Activated CD4-positive, alpha-beta T cell treated with anti-CD3 and anti-CD28 coated beads, Interleukin-10, Interleukin-2, amounts not matched to agents 100 ng/mL and 50 ng/mL, durations not matched to agents 16 hours and 8 hours (primary cell): ENCODE data around the gene ACHE.
"Not testable (repeated sequence)": the region's sequence is repeated elsewhere in the genome, so short reads cannot be mapped to it uniquely, and the experiment has no call there.

Experiments
- DNase-seq: peaks from one replicate; pipeline ENCODE4 v3.0.0-alpha.2; 2020

Gene ACHE

DNA sequence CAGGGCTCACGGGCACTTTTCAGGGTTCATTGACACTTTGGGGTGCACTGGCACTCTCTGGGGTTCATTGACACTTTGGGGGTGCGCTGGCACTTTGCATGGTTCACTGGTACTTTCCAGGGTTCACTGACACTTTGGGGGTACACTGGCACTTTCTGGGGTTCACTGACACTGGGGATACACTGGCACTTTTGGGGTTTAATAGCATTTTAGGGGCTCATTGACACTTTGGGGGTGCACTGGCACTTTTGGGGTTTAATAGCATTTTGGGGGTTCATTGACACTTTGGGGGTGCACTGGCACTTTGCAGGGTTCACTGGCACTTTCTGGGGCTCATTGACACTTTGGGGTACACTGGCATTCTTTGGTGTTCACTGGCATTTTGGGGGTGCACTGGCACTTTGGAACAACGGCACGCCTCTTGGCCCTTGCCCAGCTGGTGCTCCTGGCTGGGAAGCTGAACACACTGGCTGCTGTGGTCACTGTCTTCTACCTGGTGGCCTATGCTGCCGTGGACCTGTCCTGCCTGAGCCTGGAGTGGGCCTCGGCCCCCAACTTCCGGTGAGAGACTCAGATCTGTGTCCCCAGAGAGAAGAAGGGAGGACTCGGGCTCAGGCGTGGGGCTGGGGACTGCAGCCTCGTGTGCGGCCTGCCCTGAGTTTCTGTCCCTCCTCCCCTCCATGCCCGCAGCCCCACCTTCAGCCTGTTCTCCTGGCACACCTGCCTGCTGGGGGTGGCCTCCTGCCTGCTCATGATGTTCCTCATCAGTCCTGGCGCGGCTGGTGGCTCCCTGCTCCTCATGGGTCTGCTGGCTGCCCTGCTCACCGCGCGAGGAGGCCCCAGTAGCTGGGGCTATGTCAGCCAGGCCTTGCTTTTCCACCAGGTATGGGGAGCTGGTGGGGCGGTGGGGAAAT, 34.7 kb downstream of the ACHE start:
- DNase-seq, result no peak

DNA sequence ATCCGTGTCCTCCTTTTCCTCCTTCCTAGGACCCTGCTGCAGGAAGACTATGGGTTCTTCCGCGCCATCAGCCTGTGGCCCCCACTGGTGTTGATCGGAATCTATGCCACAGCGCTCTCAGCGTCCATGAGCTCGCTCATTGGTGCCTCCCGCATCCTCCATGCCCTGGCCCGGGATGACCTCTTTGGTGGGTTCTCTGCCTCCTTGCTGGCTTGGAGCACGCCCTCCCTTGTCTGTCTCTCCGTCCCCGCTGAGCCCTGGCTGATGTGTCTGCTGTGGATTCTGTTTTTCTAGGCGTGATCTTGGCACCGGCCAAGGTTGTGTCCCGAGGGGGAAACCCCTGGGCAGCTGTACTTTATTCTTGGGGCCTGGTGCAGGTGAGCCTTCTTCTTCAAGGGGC, 35.8 kb downstream of the ACHE start:
- DNase-seq, result no peak

DNA sequence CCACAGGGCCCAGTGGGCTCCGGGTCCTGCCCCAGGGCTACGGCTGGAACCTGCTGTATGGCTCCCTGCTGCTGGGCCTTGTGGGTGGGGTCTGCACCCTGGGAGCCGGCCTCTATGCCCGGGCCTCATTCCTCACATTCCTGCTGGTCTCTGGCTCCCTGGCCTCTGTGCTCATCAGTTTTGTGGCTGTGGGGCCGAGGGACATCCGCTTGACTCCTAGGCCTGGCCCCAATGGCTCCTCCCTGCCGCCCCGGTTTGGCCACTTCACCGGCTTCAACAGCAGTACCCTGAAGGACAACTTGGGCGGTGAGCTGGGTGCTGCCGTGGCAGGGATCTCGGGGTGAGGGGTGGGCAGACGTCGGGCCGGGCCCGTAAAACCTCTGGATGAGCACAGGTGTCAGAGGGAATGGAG, 38.8 kb downstream of the ACHE start:
- no peak for DNase-seq

DNA sequence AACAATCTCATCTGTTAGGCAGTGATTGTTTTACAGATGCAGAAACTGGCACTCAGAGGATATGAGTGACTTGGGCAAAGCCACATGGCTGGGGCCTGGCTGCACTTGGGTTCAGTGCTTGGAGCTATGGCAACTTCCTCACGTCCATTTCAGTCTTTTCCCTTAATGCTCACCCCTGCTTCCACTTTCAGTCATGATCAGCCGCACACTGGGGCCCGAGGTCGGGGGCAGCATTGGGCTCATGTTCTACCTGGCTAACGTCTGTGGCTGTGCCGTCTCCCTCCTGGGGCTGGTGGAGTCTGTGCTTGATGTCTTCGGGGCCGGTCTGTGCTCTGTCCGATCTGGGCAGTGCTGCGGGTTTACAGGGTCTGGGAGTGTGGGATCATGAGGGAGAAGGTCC, 40.2 kb downstream of the ACHE start:
- DNase-seq, result no peak

DNA sequence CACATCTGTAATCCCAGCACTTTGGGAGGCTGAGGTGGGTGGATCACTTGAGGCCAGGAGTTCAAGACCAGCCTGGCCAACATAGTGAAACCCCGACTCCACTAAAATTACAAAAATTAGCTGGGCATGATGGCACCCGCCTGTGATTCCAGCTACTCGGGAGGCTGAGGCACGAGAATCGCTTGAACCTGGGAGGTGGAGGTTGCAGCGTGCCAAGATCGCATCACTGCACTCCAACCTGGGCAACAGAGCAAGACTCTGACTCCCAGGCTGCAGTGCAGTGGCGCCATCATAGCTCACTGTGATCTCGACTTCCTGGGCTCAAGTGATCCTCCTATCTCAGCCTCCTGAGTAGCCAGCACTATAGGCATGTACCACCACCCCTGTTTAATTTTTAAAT, 40.8 kb downstream of the ACHE start:
- not testable (repeated sequence) for DNase-seq

DNA sequence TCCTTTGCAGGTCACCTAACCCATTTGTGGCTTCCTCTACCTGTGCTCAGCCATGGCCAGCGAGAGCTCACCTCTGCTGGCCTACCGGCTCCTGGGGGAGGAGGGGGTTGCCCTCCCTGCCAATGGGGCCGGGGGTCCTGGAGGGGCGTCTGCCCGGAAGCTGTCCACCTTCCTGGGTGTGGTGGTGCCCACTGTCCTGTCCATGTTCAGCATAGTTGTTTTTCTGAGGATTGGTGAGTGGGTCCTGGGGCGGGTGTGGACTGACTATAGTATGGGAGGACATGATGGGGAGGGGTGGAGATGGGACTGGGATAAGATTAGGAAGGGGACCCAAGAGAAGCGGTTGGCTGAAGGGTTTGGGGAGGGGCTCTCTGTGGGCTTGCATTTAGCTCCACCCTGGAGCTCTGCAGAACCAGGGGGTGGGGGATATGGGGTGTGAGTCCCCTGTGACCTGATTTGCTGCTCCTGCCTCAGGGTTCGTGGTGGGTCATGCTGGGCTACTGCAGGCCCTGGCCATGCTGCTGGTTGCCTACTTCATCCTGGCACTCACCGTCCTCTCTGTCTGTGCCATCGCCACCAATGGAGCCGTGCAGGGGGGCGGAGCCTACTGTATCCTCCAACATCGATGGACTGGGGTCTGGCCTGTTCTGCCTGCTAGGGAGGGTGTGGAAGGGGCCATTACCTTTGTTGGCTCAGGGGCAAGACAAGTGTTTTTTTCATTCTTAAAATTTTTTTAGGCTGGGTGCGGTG, 41.4 kb downstream of the ACHE start:
- no peak for DNase-seq

DNA sequence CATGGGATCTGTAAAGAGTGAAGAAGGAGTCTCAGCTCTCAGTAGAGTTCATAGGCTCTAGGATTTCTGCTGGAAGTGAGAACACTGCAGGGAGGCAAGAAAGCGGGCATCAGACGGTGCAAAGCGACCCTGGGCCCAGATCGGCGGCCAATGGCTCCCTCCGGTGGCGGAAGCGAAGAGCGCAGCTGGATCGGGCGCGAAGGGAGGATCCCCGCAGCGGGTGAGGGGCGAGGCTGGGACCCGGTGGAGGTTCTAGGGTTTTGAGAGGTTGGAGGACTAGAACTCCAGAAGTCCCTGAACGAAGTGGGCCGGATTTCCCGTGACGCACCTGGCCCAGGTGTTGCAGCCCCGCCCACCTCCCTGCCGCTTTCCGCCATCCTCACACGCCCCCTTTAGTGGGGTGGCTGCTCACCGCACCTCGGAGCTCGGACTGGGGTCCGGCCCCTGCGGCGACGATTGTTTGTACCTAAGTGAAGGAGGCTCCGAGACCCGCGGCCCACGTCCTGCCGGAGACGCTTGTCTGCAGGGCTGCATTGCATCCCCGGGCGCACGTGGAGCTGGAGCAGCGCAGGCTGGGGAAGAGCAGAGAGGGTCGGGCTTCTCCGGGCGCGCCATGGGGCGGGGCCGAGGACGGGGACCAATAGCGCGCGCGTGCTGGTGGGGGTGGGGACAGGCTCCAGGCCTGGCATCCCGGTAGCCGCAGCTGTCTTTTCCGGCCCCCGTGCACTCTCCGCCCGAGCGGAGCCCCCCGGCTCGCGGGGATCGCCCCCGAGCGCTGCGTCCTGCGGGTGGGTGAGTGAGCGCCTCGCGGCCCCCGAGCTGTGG, 43.4 kb downstream of the ACHE start, which contains the start of gene SLC12A9:
Gene SLC12A9 (plus strand): TSS at position 666 of the 825 bp plus-strand sequence. CDS start 1,485 bp downstream, outside the sequence.
- DNase-seq, result peak; percentile 90

DNA sequence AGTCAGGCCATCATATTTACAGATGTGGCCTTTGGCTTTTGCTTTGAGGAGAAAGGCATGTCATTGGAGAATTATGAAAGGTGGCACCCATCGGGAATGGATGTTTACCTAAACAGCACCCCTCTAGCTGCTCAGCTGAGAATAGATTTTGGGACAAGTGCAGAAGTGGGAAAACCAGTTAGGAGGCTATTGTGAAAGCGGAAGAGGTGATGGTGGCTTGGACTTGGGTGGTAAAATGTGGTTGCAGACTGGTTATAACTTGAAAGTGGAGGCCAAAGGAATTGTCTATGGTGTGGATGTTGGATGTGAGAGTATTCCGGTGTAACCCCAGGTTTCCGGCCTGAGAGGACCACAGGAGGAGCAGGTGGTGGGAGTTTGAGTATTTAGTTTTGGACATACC, 48.3 kb downstream of the ACHE start:
- no peak for DNase-seq

DNA sequence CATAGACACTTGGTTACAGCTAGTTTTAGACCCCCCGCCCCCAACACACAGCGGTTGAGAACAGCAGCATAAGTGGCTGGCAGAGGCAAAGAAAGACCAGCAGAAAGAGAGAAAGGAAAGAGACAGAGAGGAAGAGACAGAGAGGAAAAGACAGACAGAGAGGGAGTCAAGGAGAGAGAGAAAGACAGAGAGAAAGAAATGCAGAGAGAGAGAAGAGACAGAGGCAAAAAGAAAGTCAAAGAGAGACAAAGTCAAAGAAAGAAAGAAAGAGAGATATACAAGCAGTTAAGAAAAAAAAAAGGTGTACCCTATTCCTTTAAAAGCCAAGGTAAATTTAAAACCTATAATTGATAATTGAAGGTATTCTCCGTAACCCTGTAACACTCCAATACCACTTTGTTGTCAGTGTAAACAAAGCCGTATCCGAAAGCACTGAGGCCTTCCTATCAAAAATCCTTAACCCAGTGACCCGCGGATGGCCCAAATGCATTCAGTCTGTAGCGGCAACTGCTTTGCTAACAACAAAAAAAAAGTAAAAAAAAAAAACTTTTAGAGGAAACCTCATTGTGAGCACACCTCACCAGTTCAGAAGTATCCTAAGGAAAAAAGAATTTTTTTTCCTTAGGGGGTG, 55.1 kb downstream of the ACHE start:
- DNase-seq, result no peak
